Neural cell (in vitro differentiated cells): ENCODE measurements around the gene HCFC1.

Experiments used
- CTCF ChIP-seq: fragments of 450-650 bp; IDR thresholded peaks from 2 replicates; pipeline ENCODE4 v1.5.1; 2014; ENCODE audit warnings: antibody characterized with exemption, mild to moderate bottlenecking, moderate library complexity; ENCODE audit not compliant: poor library complexity, severe bottlenecking
- EP300 ChIP-seq: fragments of 450-650 bp; conservative IDR thresholded peaks from 2 replicates; pipeline ENCODE4 v1.6.1; 2014; ENCODE audit warnings: antibody characterized with exemption, mild to moderate bottlenecking, moderate library complexity; ENCODE audit not compliant: poor library complexity, severe bottlenecking
- EZH2 ChIP-seq: fragments of 200-600, 300-800 bp; shearing (Covaris generic), sonication (generic); IDR thresholded peaks from 2 replicates; pipeline ENCODE4 v1.6.1; 2014; ENCODE audit warnings: antibody characterized with exemption, low read length, borderline replicate concordance, mild to moderate bottlenecking; ENCODE audit not compliant: insufficient read depth, poor library complexity, severe bottlenecking
- MXI1 ChIP-seq: fragments of 450-650 bp; conservative IDR thresholded peaks from 2 replicates; pipeline ENCODE4 v1.6.1; 2014; ENCODE audit warnings: antibody characterized with exemption, mild to moderate bottlenecking; ENCODE audit not compliant: poor library complexity, severe bottlenecking
- POLR2AphosphoS5 ChIP-seq: IDR thresholded peaks from 2 replicates; pipeline ENCODE4 v1.6.1; 2012
- RAD21 ChIP-seq: fragments of 450-650 bp; conservative IDR thresholded peaks from 2 replicates; pipeline ENCODE4 v1.6.1; 2014; ENCODE audit warnings: antibody characterized with exemption, mild to moderate bottlenecking, moderate library complexity
- REST ChIP-seq: IDR thresholded peaks from 2 replicates; pipeline ENCODE4 v1.6.1; 2012; ENCODE audit warnings: borderline replicate concordance
- SMC3 ChIP-seq: fragments of 450-650 bp; conservative IDR thresholded peaks from 2 replicates; pipeline ENCODE4 v1.6.1; 2014; ENCODE audit warnings: antibody characterized with exemption, mild to moderate bottlenecking, moderate library complexity; ENCODE audit not compliant: poor library complexity
- TAF1 ChIP-seq: IDR thresholded peaks from 2 replicates; pipeline ENCODE4 v1.6.1; 2012; ENCODE audit warnings: low read depth

- TF ChIP-seq CTCF: no peak
- TF ChIP-seq POLR2AphosphoS5: no peak
- no peak for TF ChIP-seq EP300
- TF ChIP-seq EZH2: no peak
- TF ChIP-seq TAF1: no peak
- TF ChIP-seq REST: no peak
- no peak for TF ChIP-seq SMC3
- no peak for TF ChIP-seq RAD21
- TF ChIP-seq MXI1: no peak
Measured at GRCh38 chrX:153939573-153939972, 32.0 kb downstream of the HCFC1 start.
